Keratinocyte (primary cell): ENCODE measurements around the gene MCF2L2. TPM values are rescaled to one million over a fixed set of nuclear protein-coding genes. Genes with fewer than 3 reads are reported as not detected.
A peak's percentile ranks its signal among the peaks of the same experiment; 100 is the strongest.

ENCODE experiments used
- DNase-seq: peaks from one replicate; pipeline ENCODE4 v3.0.0-alpha.2; 2011; ENCODE audit warnings: low read depth, missing footprints, low spot score
- FAIRE-seq: peaks from 2 replicates; lab custom pipeline; 2011; peaks lifted over from hg19 to GRCh38; lab: Jason Lieb, UNC
- H2AFZ ChIP-seq: 2 replicates; pipeline ENCODE4 v1.6.0; 2012; ENCODE audit warnings: low read length, control low read depth, inconsistent platforms; ENCODE audit not compliant: control insufficient read depth
- H3K27ac ChIP-seq: 2 replicates; pipeline ENCODE4 v1.5.1; 2011; ENCODE audit warnings: low read length; ENCODE audit not compliant: control insufficient read depth, insufficient read depth
- H3K27me3 ChIP-seq: 3 replicates; pipeline ENCODE4 v1.6.0; 2011; ENCODE audit warnings: low read length; ENCODE audit not compliant: control insufficient read depth, insufficient read depth; ENCODE audit errors: extremely low read depth
- H3K36me3 ChIP-seq, 2 experiments: 2 replicates in 1 of 2; 3 replicates in 1 of 2; pipeline ENCODE4 v1.5.1; 2011; ENCODE audit warnings: low read length in 2 of 2, mild to moderate bottlenecking in 1 of 2; ENCODE audit not compliant: control insufficient read depth in 2 of 2, insufficient read depth in 2 of 2; ENCODE audit errors: extremely low read depth in 1 of 2
- H3K4me1 ChIP-seq: 3 replicates; pipeline ENCODE4 v1.5.1; 2011; ENCODE audit warnings: low read length; ENCODE audit not compliant: control insufficient read depth, insufficient read depth; ENCODE audit errors: extremely low read depth
- H3K4me2 ChIP-seq: 3 replicates; pipeline ENCODE4 v1.6.0; 2011; ENCODE audit warnings: low read depth, low read length; ENCODE audit not compliant: control insufficient read depth, insufficient read depth; ENCODE audit errors: extremely low read depth
- H3K4me3 ChIP-seq, 3 experiments: fragments of 200-600 bp in 1 of 3; sonication (generic) in 1 of 3; 2 replicates in 2 of 3; 3 replicates in 1 of 3; pipeline ENCODE4 v1.5.1; 2011 to 2016; ENCODE audit warnings: low read length in 3 of 3, mild to moderate bottlenecking in 3 of 3, control low read depth in 2 of 3, inconsistent platforms in 1 of 3, low read depth in 1 of 3, mixed read lengths in 1 of 3, mixed run types in 1 of 3, moderate library complexity in 1 of 3; ENCODE audit not compliant: control insufficient read depth in 2 of 3, insufficient read depth in 2 of 3; ENCODE audit errors: extremely low read depth in 1 of 3
- H3K79me2 ChIP-seq: 2 replicates; pipeline ENCODE4 v1.6.0; 2012; ENCODE audit warnings: low read length; ENCODE audit not compliant: control insufficient read depth, insufficient read depth
- H3K9ac ChIP-seq: 3 replicates; pipeline ENCODE4 v1.6.0; 2011; ENCODE audit warnings: low read length; ENCODE audit not compliant: control insufficient read depth, insufficient read depth; ENCODE audit errors: extremely low read depth
- H3K9me1 ChIP-seq: 3 replicates; pipeline ENCODE4 v1.6.0; 2011; ENCODE audit warnings: low read length; ENCODE audit not compliant: control insufficient read depth, insufficient read depth; ENCODE audit errors: extremely low read depth
- H3K9me3 ChIP-seq: 2 replicates; pipeline ENCODE4 v1.5.1; 2012; ENCODE audit warnings: low read depth, low read length; ENCODE audit not compliant: control insufficient read depth
- H4K20me1 ChIP-seq: 3 replicates; pipeline ENCODE4 v1.6.0; 2011; ENCODE audit warnings: low read length; ENCODE audit not compliant: control insufficient read depth, insufficient read depth; ENCODE audit errors: extremely low read depth
- CTCF ChIP-seq, 3 experiments: IDR thresholded peaks in 1 of 3; conservative IDR thresholded peaks in 1 of 3; optimal IDR thresholded peaks in 1 of 3; 2 replicates in 2 of 3; 3 replicates in 1 of 3; pipeline versions ENCODE3 to v1.5.1; 2011; ENCODE audit warnings: low read length in 3 of 3, mild to moderate bottlenecking in 3 of 3, moderate library complexity in 2 of 3, control low read depth in 1 of 3, inconsistent platforms in 1 of 3; ENCODE audit not compliant: insufficient read depth in 2 of 3; ENCODE audit errors: extremely low read depth in 1 of 3
- EZH2 ChIP-seq: IDR thresholded peaks from one replicate; pipeline ENCODE4 v1.6.1; 2012; ENCODE audit warnings: inconsistent platforms, mild to moderate bottlenecking, low read length, moderate library complexity
- dilution Hi-C: fragments of 300-500 bp; cut with MboI; formaldehyde crosslinking; loops from one replicate; pipeline ENCODE4 v1.7.0; 2020; ENCODE audit warnings: low sequenced_read_pairs; ENCODE audit not compliant: extremely low pct_ligation_motif_present
- polyA plus RNA-seq, 5 experiments: library from polyadenylated mRNA; depleted of rRNA in 3 of 5; stranded (reverse) in 3 of 5; stranded (forward) in 1 of 5; unstranded in 1 of 5; fragments of >200 nt; gene quantifications; 1 replicate in 1 of 5; 2 replicates in 3 of 5; 3 replicates in 1 of 5; pipeline versions ENCODE4 v1.2.1 to v1.2.3, GENCODE V29; 2011 to 2012; ENCODE audit warnings: missing spikeins in 2 of 5, low read depth in 1 of 5, low replicate concordance in 1 of 5

MCF2L2 gene
- polyA plus RNA-seq, 1 donor (not counting 4 experiments of a cell fraction or from before 2014, with no cell fraction given): 0.26 TPM

GRCh38 chr3:183269345-183269744, 159.1 kb downstream of the MCF2L2 start:
- Histone ChIP-seq H3K9me1 (peaks cover 2% of the 10 kb centered on the region), H2AFZ (no peak overlapping the region), H3K4me1 (peaks cover 67% of the 10 kb centered on the region), H4K20me1 (no peaks in the 10 kb centered on the region), H3K27me3 (no peaks in the 10 kb centered on the region), H3K27ac (peak overlapping the region; percentile 52), H3K4me2 (no peak overlapping the region), H3K79me2 (peaks cover 90% of the 10 kb centered on the region), H3K4me3 (no peak overlapping the region), H3K9me3 (no peaks in the 10 kb centered on the region), H3K9ac (no peak overlapping the region), H3K36me3 (peaks cover 10 to 16% of the 10 kb centered on the region in 2 experiments)
- no peak for DNase-seq
- no peak for FAIRE-seq
- dilution Hi-C loops: no loop called here
- TF ChIP-seq CTCF (optimal IDR thresholded peaks at IDR 0.05 in 1 of 3, IDR thresholded peaks at IDR 0.05 in 1 of 3, conservative IDR thresholded peaks at IDR 0.05 in 1 of 3; ENCODE audit: extremely low read depth in 1 of 3, insufficient read depth in 2 of 3, low read length in 3 of 3) (no peak), EZH2 (no peak)

- no peak for FAIRE-seq
- H3K27ac ChIP-seq: peak overlapping the region; percentile 74
- H3K4me1 ChIP-seq: peaks cover 72% of the 10 kb centered on the region
These were observed 160.1 kb downstream of the MCF2L2 start for GRCh38 chr3:183268366-183268765.

More at GRCh38 chr3:183268366-183268765, 160.1 kb downstream of the MCF2L2 start:
- no peak for DNase-seq
- Histone ChIP-seq H3K79me2 (peaks cover 91% of the 10 kb centered on the region), H3K9ac (no peak overlapping the region), H3K4me2 (peak overlapping the region; percentile 38), H3K36me3 (peaks cover 10 to 19% of the 10 kb centered on the region in 2 experiments), H3K9me1 (peaks cover 2% of the 10 kb centered on the region), H3K4me3 (no peak overlapping the region), H3K27me3 (no peaks in the 10 kb centered on the region), H3K9me3 (no peaks in the 10 kb centered on the region), H4K20me1 (no peaks in the 10 kb centered on the region), H2AFZ (no peak overlapping the region)
- TF ChIP-seq CTCF (optimal IDR thresholded peaks at IDR 0.05 in 1 of 3, IDR thresholded peaks at IDR 0.05 in 1 of 3, conservative IDR thresholded peaks at IDR 0.05 in 1 of 3; ENCODE audit: extremely low read depth in 1 of 3, insufficient read depth in 2 of 3, low read length in 3 of 3) (no peak), EZH2 (no peak)
- dilution Hi-C loops: no loop called here
